Suprapubic skin (tissue), 4 donors: ENCODE data around the gene GMCL2.

Experiments
- CTCF ChIP-seq, 2 donors: fragments of 200-600 bp in 1 of 2; fragments of 450-650 bp in 1 of 2; sonication (generic) in 1 of 2; IDR thresholded peaks; one replicate each; pipeline ENCODE4 v1.5.1; 2016 to 2019; ENCODE audit warnings: antibody characterized with exemption in 2 of 2, mild to moderate bottlenecking in 1 of 2, moderate library complexity in 1 of 2
- EP300 ChIP-seq: sonication (generic); formaldehyde crosslinking; IDR thresholded peaks from one replicate; pipeline ENCODE4 v1.6.1; 2017; ENCODE audit warnings: antibody characterized with exemption
- POLR2A ChIP-seq, 2 donors: fragments of 450-650 bp; IDR thresholded peaks; one replicate each; pipeline ENCODE4 v1.6.1; 2017; ENCODE audit warnings: antibody characterized with exemption in 2 of 2, mild to moderate bottlenecking in 2 of 2, moderate library complexity in 2 of 2
- POLR2AphosphoS5 ChIP-seq, 3 donors: sonication (generic); formaldehyde crosslinking; IDR thresholded peaks; one replicate each; pipeline ENCODE4 v1.6.1; 2017; ENCODE audit warnings: antibody characterized with exemption in 3 of 3

GRCh38 chr5:178174456-178174855, 12.7 kb downstream of the GMCL2 start:
- TF ChIP-seq EP300 = no peak
- TF ChIP-seq POLR2A (IDR thresholded peaks at IDR 0.05) = no peak
- TF ChIP-seq CTCF (IDR thresholded peaks at IDR 0.05) = no peak
- TF ChIP-seq POLR2AphosphoS5 (IDR thresholded peaks at IDR 0.05) = no peak
